HG03175 (cell line): ENCODE measurements around the gene GAB4.

ENCODE experiments used
- ATAC-seq: cut with Tn5 transposase; IDR thresholded peaks from one replicate; pipeline ENCODE4 v1.9.1; 2021; ENCODE audit warnings: mild to moderate bottlenecking, moderate library complexity; ENCODE audit not compliant: unreplicated experiment

GAB4 gene

GRCh38 chr22:16988257-16988656 lies 19.8 kb downstream of the GAB4 start:
- ATAC-seq, result no peak

GRCh38 chr22:16987822-16988221 lies 20.2 kb downstream of the GAB4 start:
- ATAC-seq, result no peak

GRCh38 chr22:16975155-16975885 lies 32.7 kb downstream of the GAB4 start:
- no peak for ATAC-seq

- no peak for ATAC-seq
Measured at GRCh38 chr22:16974298-16975084, 33.5 kb downstream of the GAB4 start.

- no peak for ATAC-seq
Measured at GRCh38 chr22:16973591-16974297, 34.3 kb downstream of the GAB4 start.

- no peak for ATAC-seq
Measured at GRCh38 chr22:16972311-16972710, 35.7 kb downstream of the GAB4 start.

GRCh38 chr22:16970446-16970845 lies 37.6 kb downstream of the GAB4 start:
- ATAC-seq, result no peak

GRCh38 chr22:16969508-16970327 lies 38.3 kb downstream of the GAB4 start:
- ATAC-seq, result no peak

GRCh38 chr22:16968218-16968595 lies 39.8 kb downstream of the GAB4 start:
- ATAC-seq, result no peak

GRCh38 chr22:16967453-16968217 lies 40.4 kb downstream of the GAB4 start:
- no peak for ATAC-seq

- ATAC-seq, result no peak
Measured at GRCh38 chr22:16966251-16966650, 41.8 kb downstream of the GAB4 start.

GRCh38 chr22:16965560-16965959 lies 42.5 kb downstream of the GAB4 start:
- no peak for ATAC-seq

GRCh38 chr22:16965083-16965482 lies 42.9 kb downstream of the GAB4 start:
- no peak for ATAC-seq

- ATAC-seq, result no peak
Measured at GRCh38 chr22:16964366-16964765, 43.7 kb downstream of the GAB4 start.

- no peak for ATAC-seq
Measured at GRCh38 chr22:16963189-16963945, 44.7 kb downstream of the GAB4 start.

- ATAC-seq, result no peak
Measured at GRCh38 chr22:16962501-16962900, 45.5 kb downstream of the GAB4 start.

- no peak for ATAC-seq
Measured at GRCh38 chr22:16961477-16962186, 46.4 kb downstream of the GAB4 start.

- ATAC-seq, result no peak
Measured at GRCh38 chr22:16960884-16961249, 47.2 kb downstream of the GAB4 start.
